ENCODE data around the gene CCND1.
A peak's percentile ranks its signal among the peaks of the same experiment; 100 is the strongest.

GRCh38 chr11:69642913-69643632 is 2.1 kb downstream of the CCND1 start:
- TF ChIP-seq ZSCAN29 (IDR thresholded peaks at IDR 0.05) = no peak
- TF ChIP-seq ZBTB9 (CRISPR knock-in tag; IDR thresholded peaks at IDR 0.05) = no peak
- TF ChIP-seq CTCF (IDR thresholded peaks at IDR 0.05 in 2 of 3, conservative IDR thresholded peaks at IDR 0.05 in 1 of 3; ENCODE audit: insufficient read depth in 2 of 3, low read depth in 1 of 3, low read length in 3 of 3) = peak; percentile 90 to 94 (median 92)
- TF ChIP-seq RHOXF2B (CRISPR knock-in tag; conservative IDR thresholded peaks at IDR 0.05) = no peak
- no peak for TF ChIP-seq ZNF239 (CRISPR knock-in tag; IDR thresholded peaks at IDR 0.05)
- no peak for TF ChIP-seq ZFP36 (IDR thresholded peaks at IDR 0.05; ENCODE audit: low read depth, low read length, partially characterized antibody)
- no peak for TF ChIP-seq SMARCA4 (IDR thresholded peaks at IDR 0.05)
